SK-N-SH (cell line): Measurements from ENCODE around the gene MRPS9. TPM values are rescaled to one million over a fixed set of nuclear protein-coding genes. Genes with fewer than 3 reads are reported as not detected.

Experiments used
- CTCF ChIA-PET: fragments of 300-600, 350-600 bp; formaldehyde crosslinking; extraction: SDS; loops from one replicate; lab custom pipeline; 2021; lab: Yijun Ruan, JAX
- POLR2A ChIA-PET: fragments of 350-600 bp; sonication (Branson Sonifier 250); formaldehyde crosslinking; extraction: SDS; loops from one replicate; lab custom pipeline; 2020; ENCODE audit warnings: antibody characterized with exemption, inconsistent platforms; lab: Yijun Ruan, JAX
- DNase-seq: peaks from one replicate; pipeline ENCODE4 v3.0.0; 2012
- H2AFZ ChIP-seq: fragments of 200-600 bp; sonication (generic); 2 replicates; pipeline ENCODE4 v1.8.1; 2016; ENCODE audit warnings: antibody characterized with exemption, mild to moderate bottlenecking, low read depth
- H3F3A ChIP-seq: fragments of 200-600 bp; sonication (generic); replicated peaks from 2 replicates; pipeline ENCODE3; 2016; ENCODE audit warnings: antibody characterized with exemption, mild to moderate bottlenecking; ENCODE audit not compliant: insufficient read depth
- H3K27ac ChIP-seq, 2 experiments: fragments of 200-500 bp in 1 of 2; fragments of 200-600 bp in 1 of 2; sonication (Bioruptor generic) in 1 of 2; sonication (generic), shearing (Covaris generic) in 1 of 2; 2 replicates each; pipeline versions ENCODE4 v1.5.1 to v1.6.1; 2014 to 2016; ENCODE audit warnings: low read depth in 2 of 2, inconsistent platforms in 1 of 2, low read length in 1 of 2, mild to moderate bottlenecking in 1 of 2, mixed read lengths in 1 of 2
- H3K27me3 ChIP-seq: fragments of 200-600 bp; sonication (generic), shearing (Covaris generic); 2 replicates; pipeline ENCODE4 v1.6.1; 2016; ENCODE audit warnings: mixed run types; ENCODE audit not compliant: insufficient read depth
- H3K36me3 ChIP-seq, 2 experiments: fragments of 200-500 bp in 1 of 2; fragments of 200-600 bp in 1 of 2; sonication (Bioruptor generic) in 1 of 2; sonication (generic) in 1 of 2; replicated peaks in 1 of 2; 2 replicates each; pipeline versions ENCODE3 to v1.5.1; 2014 to 2016; ENCODE audit warnings: low read length in 1 of 2, mild to moderate bottlenecking in 1 of 2; ENCODE audit not compliant: insufficient read depth in 2 of 2, control insufficient read depth in 1 of 2
- H3K4me1 ChIP-seq, 2 experiments: fragments of 200-500 bp in 1 of 2; fragments of 200-600 bp in 1 of 2; sonication (Bioruptor generic) in 1 of 2; sonication (generic), shearing (Covaris generic) in 1 of 2; 2 replicates each; pipeline versions ENCODE4 v1.5.1 to v1.6.1; 2014 to 2016; ENCODE audit warnings: low read depth in 1 of 2, low read length in 1 of 2, mixed run types in 1 of 2; ENCODE audit not compliant: insufficient read depth in 2 of 2, control insufficient read depth in 1 of 2
- H3K4me2 ChIP-seq: fragments of 200-600 bp; sonication (generic), shearing (Covaris generic); 2 replicates; pipeline ENCODE4 v1.6.1; 2017; ENCODE audit warnings: mixed run types
- H3K4me3 ChIP-seq, 2 experiments: fragments of 200-500 bp in 1 of 2; fragments of 200-600 bp in 1 of 2; sonication (Bioruptor generic) in 1 of 2; sonication (generic), shearing (Covaris generic) in 1 of 2; 2 replicates each; pipeline versions ENCODE4 v1.5.1 to v1.8.1; 2014 to 2016; ENCODE audit warnings: low read depth in 2 of 2, inconsistent platforms in 1 of 2, low read length in 1 of 2, mild to moderate bottlenecking in 1 of 2, mixed read lengths in 1 of 2, moderate library complexity in 1 of 2
- H3K79me2 ChIP-seq: fragments of 200-600 bp; sonication (generic); 2 replicates; pipeline ENCODE4 v1.8.1; 2017; ENCODE audit warnings: mild to moderate bottlenecking; ENCODE audit not compliant: insufficient read depth
- H3K9ac ChIP-seq: fragments of 200-600 bp; sonication (generic); 2 replicates; pipeline ENCODE4 v1.6.1; 2017; ENCODE audit warnings: mixed run types
- H3K9me2 ChIP-seq: fragments of 200-600 bp; sonication (generic); 2 replicates; pipeline ENCODE4 v1.6.1; 2017; ENCODE audit warnings: mixed run types
- H3K9me3 ChIP-seq: fragments of 200-600 bp; sonication (generic); 2 replicates; pipeline ENCODE4 v1.6.1; 2017; ENCODE audit warnings: mixed run types, mild to moderate bottlenecking, moderate library complexity
- H4K20me1 ChIP-seq: fragments of 200-600 bp; sonication (generic); 2 replicates; pipeline ENCODE4 v1.6.1; 2017; ENCODE audit warnings: mild to moderate bottlenecking, mixed run types; ENCODE audit not compliant: insufficient read depth
- CHD2 ChIP-seq: fragments of 150-350 bp; IDR thresholded peaks from 2 replicates; pipeline ENCODE4 v1.6.1; 2018; ENCODE audit warnings: low read length; ENCODE audit not compliant: partially characterized antibody
- EP300 ChIP-seq, 2 experiments: IDR thresholded peaks; 2 replicates each; pipeline versions ENCODE4 v1.4.0 to v1.6.1; 2012; ENCODE audit warnings: borderline replicate concordance in 1 of 2, low read depth in 1 of 2, low read length in 1 of 2
- FOSL2 ChIP-seq: IDR thresholded peaks from 2 replicates; pipeline ENCODE4 v1.4.0; 2012; ENCODE audit warnings: low read depth, mild to moderate bottlenecking, moderate library complexity, borderline replicate concordance
- FOXJ3 ChIP-seq: sonication (generic); formaldehyde crosslinking; IDR thresholded peaks from 2 replicates; pipeline ENCODE4 v1.5.1; 2020; ENCODE audit warnings: mild to moderate bottlenecking, missing genetic modification reagents
- FOXM1 ChIP-seq: IDR thresholded peaks from 2 replicates; pipeline ENCODE4 v1.4.0; 2012; ENCODE audit warnings: low read depth, mild to moderate bottlenecking
- GATA2 ChIP-seq: sonication (generic); formaldehyde crosslinking; IDR thresholded peaks from 2 replicates; pipeline ENCODE4 v1.5.0; 2020; ENCODE audit warnings: mild to moderate bottlenecking, missing genetic modification reagents
- JUND ChIP-seq: IDR thresholded peaks from 2 replicates; pipeline ENCODE4 v1.4.0; 2012
- NFIC ChIP-seq: IDR thresholded peaks from 2 replicates; pipeline ENCODE4 v1.4.0; 2012; ENCODE audit warnings: borderline replicate concordance
- RAD21 ChIP-seq: IDR thresholded peaks from 2 replicates; pipeline ENCODE4 v1.6.1; 2012; ENCODE audit warnings: mild to moderate bottlenecking, low read length
- RCOR1 ChIP-seq: fragments of 150-350 bp; IDR thresholded peaks from 2 replicates; pipeline ENCODE4 v1.6.1; 2017; ENCODE audit warnings: antibody characterized with exemption, low read length
- RFX5 ChIP-seq: IDR thresholded peaks from 2 replicates; pipeline ENCODE4 v1.6.1; 2012; ENCODE audit warnings: mild to moderate bottlenecking, improper control_type of control experiment, low read length
- TAF1 ChIP-seq: IDR thresholded peaks from 2 replicates; pipeline ENCODE4 v1.6.1; 2012; ENCODE audit warnings: low read depth, mild to moderate bottlenecking, low read length, moderate library complexity, borderline replicate concordance
- TEAD4 ChIP-seq: IDR thresholded peaks from 2 replicates; pipeline ENCODE4 v1.4.0; 2012; ENCODE audit warnings: mild to moderate bottlenecking, borderline replicate concordance; ENCODE audit not compliant: insufficient read depth
- WGBS: methylation state at CpG from one replicate; pipeline ENCODE4 v1.1.6; 2017; ENCODE audit warnings: low lambda C conversion rate; 5-methylcytosine and 5-hydroxymethylcytosine counted together
- polyA plus RNA-seq, 3 experiments: library from polyadenylated mRNA; depleted of rRNA; stranded (reverse); fragments of >200 nt; gene quantifications; 2 replicates each; pipeline ENCODE4 v1.2.3, GENCODE V29; 2012
- TF ChIP-seq, protein P1 (sequence below): fragments of 150-350 bp; IDR thresholded peaks from 2 replicates; pipeline ENCODE4 v1.6.1; 2016; ENCODE audit warnings: mild to moderate bottlenecking, low read depth, low read length
- TF ChIP-seq, protein P2 (sequence below): IDR thresholded peaks from 2 replicates; pipeline ENCODE4; 2012
- TF ChIP-seq, protein P3 (sequence below): IDR thresholded peaks from 2 replicates; pipeline ENCODE4 v1.4.0; 2012; ENCODE audit warnings: low read depth
- TF ChIP-seq, protein P4 (sequence below): fragments of 200-600 bp; sonication (generic); IDR thresholded peaks from 2 replicates; pipeline ENCODE4 v1.6.1; 2017; ENCODE audit warnings: antibody characterized with exemption, mild to moderate bottlenecking, moderate library complexity
- TF ChIP-seq, protein P5 (sequence below): fragments of 150-350 bp; IDR thresholded peaks from 2 replicates; pipeline ENCODE4 v1.6.1; 2017; ENCODE audit warnings: antibody characterized with exemption, low read length, low read depth, borderline replicate concordance

The MRPS9 gene
- polyA plus RNA-seq, 1 of the 3 experiments (the other 2 are of a cell fraction): 31.8 TPM

DNA sequence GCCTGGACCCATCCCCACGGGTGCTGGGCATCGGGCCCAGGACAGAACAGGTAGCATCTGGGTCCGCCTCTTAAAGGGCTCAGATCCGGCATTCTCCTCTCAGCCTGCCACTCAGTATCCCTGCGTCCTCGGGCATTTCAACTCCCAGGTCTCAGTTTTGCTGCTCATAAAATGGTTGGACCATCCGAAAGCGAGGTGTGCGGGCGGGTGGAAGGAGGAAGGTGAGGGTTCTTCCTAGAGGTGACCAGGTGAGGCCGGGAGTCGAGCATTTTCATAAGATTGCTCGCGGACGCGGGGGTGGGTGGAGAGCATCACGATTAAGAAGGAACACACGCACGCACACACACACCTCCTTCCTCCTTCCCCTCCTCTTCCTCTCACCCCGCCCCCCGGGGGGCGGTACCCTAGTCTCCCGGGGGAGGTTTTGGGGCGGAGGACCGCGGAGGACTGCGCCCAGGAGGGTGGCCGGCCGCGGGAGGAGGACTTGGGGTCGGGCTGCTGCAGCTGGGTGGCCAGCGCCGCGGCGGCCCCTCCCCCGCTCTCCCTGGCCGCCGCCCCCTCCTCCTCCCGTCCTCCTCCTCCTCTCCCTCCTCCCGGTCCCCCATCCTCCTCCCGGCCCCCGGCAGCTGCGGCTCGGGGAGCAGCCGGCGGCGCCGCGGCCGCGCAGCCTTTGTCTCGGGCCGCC is 105.7 kb downstream of the MRPS9 start (continued):
- TF ChIP-seq FOXM1 (no peak), RAD21 (no peak), GATA2 (CRISPR knock-in tag) (no peak)
- TF ChIP-seq, protein P1, sequence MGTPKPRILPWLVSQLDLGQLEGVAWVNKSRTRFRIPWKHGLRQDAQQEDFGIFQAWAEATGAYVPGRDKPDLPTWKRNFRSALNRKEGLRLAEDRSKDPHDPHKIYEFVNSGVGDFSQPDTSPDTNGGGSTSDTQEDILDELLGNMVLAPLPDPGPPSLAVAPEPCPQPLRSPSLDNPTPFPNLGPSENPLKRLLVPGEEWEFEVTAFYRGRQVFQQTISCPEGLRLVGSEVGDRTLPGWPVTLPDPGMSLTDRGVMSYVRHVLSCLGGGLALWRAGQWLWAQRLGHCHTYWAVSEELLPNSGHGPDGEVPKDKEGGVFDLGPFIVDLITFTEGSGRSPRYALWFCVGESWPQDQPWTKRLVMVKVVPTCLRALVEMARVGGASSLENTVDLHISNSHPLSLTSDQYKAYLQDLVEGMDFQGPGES: no peak
- TF ChIP-seq, protein P2, sequence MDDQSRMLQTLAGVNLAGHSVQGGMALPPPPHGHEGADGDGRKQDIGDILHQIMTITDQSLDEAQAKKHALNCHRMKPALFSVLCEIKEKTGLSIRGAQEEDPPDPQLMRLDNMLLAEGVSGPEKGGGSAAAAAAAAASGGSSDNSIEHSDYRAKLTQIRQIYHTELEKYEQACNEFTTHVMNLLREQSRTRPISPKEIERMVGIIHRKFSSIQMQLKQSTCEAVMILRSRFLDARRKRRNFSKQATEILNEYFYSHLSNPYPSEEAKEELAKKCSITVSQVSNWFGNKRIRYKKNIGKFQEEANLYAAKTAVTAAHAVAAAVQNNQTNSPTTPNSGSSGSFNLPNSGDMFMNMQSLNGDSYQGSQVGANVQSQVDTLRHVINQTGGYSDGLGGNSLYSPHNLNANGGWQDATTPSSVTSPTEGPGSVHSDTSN: no peak
- TF ChIP-seq, protein P3, sequence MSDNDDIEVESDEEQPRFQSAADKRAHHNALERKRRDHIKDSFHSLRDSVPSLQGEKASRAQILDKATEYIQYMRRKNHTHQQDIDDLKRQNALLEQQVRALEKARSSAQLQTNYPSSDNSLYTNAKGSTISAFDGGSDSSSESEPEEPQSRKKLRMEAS: no peak

DNA sequence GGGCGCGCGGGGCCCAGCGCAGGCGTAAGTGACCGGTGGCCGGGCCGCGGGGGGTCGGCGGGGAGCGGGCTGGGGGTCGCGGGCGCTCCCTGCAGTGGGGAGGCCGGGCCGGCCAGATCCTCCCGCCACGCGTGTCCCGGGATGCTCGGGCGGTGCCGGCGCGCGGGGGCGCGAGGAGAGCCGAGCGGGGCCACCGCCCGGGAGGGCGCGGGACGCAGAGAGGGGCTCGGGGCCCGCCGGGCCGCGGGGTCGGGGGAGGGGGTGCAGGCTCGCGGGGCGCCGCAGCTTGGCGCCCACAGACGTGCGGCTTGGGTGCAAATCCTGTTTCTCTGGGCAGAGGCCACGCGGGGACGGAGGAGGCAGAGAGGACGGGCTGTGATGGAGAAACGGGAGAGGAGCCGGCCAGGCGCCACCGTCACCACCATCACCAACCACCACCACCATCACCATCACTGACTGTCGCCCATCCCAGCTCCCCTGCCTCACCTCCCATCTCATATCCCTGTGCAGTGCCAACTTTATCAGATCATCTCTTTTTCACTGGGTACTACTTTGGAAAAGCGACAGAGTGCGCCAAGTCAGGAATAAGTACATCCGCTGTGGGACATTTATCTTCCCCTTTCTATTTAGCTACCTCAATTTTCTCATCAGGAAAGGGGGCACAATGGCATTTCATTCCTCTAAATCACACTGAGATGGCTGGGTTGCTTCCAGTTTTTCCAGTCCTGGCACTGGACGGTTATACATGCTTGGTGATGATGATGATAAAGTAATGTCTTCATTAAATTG is 106.5 kb downstream of the MRPS9 start:
- peaks cover 0 to 10% of the 10 kb centered on the region in 2 experiments; a peak in 1 of 4 replicates for H3K4me1 ChIP-seq
- H3K36me3 ChIP-seq: no peaks in the 10 kb centered on the region
- peak overlapping the region in 1 of 2 experiments; percentile 49; a peak in 2 of 4 replicates for H3K4me3 ChIP-seq
- H2AFZ ChIP-seq: no peak overlapping the region
- H3K27me3 ChIP-seq: peaks cover 18% of the 10 kb centered on the region; the same call in 1 of the 2 replicates
- no peak for TF ChIP-seq EP300 (IDR thresholded peaks at IDR 0.05; ENCODE audit: borderline replicate concordance in 1 of 2, low read depth in 1 of 2, low read length in 1 of 2)
- TF ChIP-seq, protein P3: no peak
- TF ChIP-seq, protein P4, sequence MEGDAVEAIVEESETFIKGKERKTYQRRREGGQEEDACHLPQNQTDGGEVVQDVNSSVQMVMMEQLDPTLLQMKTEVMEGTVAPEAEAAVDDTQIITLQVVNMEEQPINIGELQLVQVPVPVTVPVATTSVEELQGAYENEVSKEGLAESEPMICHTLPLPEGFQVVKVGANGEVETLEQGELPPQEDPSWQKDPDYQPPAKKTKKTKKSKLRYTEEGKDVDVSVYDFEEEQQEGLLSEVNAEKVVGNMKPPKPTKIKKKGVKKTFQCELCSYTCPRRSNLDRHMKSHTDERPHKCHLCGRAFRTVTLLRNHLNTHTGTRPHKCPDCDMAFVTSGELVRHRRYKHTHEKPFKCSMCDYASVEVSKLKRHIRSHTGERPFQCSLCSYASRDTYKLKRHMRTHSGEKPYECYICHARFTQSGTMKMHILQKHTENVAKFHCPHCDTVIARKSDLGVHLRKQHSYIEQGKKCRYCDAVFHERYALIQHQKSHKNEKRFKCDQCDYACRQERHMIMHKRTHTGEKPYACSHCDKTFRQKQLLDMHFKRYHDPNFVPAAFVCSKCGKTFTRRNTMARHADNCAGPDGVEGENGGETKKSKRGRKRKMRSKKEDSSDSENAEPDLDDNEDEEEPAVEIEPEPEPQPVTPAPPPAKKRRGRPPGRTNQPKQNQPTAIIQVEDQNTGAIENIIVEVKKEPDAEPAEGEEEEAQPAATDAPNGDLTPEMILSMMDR: no peak
- no peak for TF ChIP-seq RCOR1
- no peak for TF ChIP-seq TEAD4
- no peak for TF ChIP-seq CHD2
- TF ChIP-seq FOXJ3 (CRISPR knock-in tag): no peak
- no peak for TF ChIP-seq TAF1
- TF ChIP-seq NFIC: no peak
- TF ChIP-seq, protein P5, sequence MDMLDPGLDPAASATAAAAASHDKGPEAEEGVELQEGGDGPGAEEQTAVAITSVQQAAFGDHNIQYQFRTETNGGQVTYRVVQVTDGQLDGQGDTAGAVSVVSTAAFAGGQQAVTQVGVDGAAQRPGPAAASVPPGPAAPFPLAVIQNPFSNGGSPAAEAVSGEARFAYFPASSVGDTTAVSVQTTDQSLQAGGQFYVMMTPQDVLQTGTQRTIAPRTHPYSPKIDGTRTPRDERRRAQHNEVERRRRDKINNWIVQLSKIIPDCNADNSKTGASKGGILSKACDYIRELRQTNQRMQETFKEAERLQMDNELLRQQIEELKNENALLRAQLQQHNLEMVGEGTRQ: no peak
- no peak for TF ChIP-seq RFX5
- no peak for TF ChIP-seq FOSL2
- no peak for TF ChIP-seq JUND
- no peak for TF ChIP-seq RAD21
- peaks cover 3% of the 10 kb centered on the region for H3F3A ChIP-seq
- no peaks in the 10 kb centered on the region for H3K9me2 ChIP-seq
- CTCF ChIA-PET: interaction anchor here (0.7 to 5.0 kb wide), 6 partner anchors 14 to 93 kb away, joined by 3 to 31 read pairs (median 4); no protein-coding TSS in a partner anchor
- 8% methylated on average over 31 of the region's 62 CpGs for WGBS
- H4K20me1 ChIP-seq: no peaks in the 10 kb centered on the region
- H3K27ac ChIP-seq: peak overlapping the region in 1 of 2 experiments; percentile 3; a peak in 1 of 4 replicates
- no peak overlapping the region for H3K9ac ChIP-seq
- no peak for DNase-seq
- H3K4me2 ChIP-seq: peak overlapping the region; percentile 37; the same call in 1 of the 2 replicates
- no peaks in the 10 kb centered on the region for H3K9me3 ChIP-seq
- H3K79me2 ChIP-seq: no peaks in the 10 kb centered on the region
- POLR2A ChIA-PET: no interaction called here
